ENCODE data around the gene HLA-DQB2. TPM values are rescaled to one million over a fixed set of nuclear protein-coding genes. Genes with fewer than 3 reads are reported as not detected.
A peak's percentile ranks its signal among the peaks of the same experiment; 100 is the strongest.
"Not testable (repeated sequence)": the region's sequence is repeated elsewhere in the genome, so short reads cannot be mapped to it uniquely, and the experiment has no call there.

Gene HLA-DQB2
- total RNA-seq, 1 donor from 2014 or later = 1.9 TPM

DNA sequence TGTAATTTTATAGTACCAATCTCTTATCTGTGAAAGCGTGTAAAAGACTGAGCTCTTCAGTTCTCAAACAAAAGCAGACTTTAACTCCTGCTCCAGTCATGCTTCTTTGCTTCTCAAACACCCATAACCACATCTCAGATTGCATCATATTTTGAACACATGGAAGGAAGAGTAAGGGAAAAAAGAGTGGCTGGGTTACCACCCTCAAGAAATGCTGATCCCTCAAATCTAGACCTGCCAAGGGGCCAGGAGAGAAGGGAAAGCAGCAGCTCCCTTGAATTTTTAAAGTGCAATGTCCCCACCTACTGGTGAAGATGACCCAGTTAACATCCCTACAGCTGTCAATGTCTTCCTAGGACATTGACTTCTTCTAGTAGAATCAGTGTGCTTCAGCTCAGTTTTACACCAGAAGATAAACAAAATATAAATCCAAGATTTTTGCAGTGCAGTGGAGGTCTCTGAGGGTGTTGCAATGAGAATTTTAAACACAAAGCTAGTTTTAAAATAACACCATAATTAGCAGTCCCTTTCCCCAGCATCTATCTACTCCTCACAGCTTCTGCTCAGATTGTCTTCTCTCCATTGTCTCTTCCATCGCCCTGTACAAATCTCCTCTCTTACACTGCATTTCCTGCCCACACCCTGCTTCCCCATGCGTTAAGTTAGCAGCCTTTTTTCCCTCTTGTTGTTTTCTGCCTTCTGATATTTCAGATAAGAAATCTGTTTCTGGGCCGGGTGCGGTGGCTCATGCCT, 22.6 kb upstream of the HLA-DQB2 start:
- Histone ChIP-seq H3K36me3 (no peaks in the 10 kb centered on the region), H3K4me3 (no peak overlapping the region), H3K9me3 (replicated peaks) (peaks cover 14% of the 10 kb centered on the region), H3K4me1 (no peaks in the 10 kb centered on the region), H3K27ac (replicated peaks) (no peak overlapping the region), H3K27me3 (ENCODE audit: low read depth) (peaks cover 47% of the 10 kb centered on the region)
- DNase-seq = no peak
- intact Hi-C loops (cut with micrococcal nuclease) = loop anchor here (5.0 kb wide), 1 partner anchor 374 kb away; no protein-coding TSS in a partner anchor
- TF ChIP-seq, protein P1, sequence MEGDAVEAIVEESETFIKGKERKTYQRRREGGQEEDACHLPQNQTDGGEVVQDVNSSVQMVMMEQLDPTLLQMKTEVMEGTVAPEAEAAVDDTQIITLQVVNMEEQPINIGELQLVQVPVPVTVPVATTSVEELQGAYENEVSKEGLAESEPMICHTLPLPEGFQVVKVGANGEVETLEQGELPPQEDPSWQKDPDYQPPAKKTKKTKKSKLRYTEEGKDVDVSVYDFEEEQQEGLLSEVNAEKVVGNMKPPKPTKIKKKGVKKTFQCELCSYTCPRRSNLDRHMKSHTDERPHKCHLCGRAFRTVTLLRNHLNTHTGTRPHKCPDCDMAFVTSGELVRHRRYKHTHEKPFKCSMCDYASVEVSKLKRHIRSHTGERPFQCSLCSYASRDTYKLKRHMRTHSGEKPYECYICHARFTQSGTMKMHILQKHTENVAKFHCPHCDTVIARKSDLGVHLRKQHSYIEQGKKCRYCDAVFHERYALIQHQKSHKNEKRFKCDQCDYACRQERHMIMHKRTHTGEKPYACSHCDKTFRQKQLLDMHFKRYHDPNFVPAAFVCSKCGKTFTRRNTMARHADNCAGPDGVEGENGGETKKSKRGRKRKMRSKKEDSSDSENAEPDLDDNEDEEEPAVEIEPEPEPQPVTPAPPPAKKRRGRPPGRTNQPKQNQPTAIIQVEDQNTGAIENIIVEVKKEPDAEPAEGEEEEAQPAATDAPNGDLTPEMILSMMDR (IDR thresholded peaks at IDR 0.05; ENCODE audit: borderline replicate concordance) = peak; percentile 64

DNA sequence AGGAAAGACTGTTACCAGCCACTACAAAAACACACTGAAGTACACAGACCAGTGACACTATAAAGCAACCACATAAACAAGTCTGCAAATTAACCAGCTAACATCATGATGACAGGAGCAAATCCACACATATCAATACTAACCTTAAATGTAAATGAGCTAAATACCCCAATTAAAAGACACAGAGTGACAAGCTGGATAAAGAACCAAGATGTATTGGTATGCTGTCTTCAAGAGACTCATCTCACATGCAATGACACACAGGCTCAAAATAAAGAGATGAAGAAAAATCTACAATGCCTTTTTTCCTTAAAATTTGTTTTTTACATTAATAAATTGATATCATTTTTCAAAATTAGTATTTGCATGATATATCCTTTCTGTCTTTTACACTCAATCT, 19.6 kb upstream of the HLA-DQB2 start:
- peaks cover 14% of the 10 kb centered on the region for H3K9me3 ChIP-seq (replicated peaks)
- intact Hi-C loops (cut with micrococcal nuclease); H3K4me1 ChIP-seq; H3K4me3 ChIP-seq; H3K27ac ChIP-seq (replicated peaks); H3K36me3 ChIP-seq; DNase-seq: not testable (repeated sequence)
- peaks cover 41% of the 10 kb centered on the region for H3K27me3 ChIP-seq (ENCODE audit: low read depth)

DNA sequence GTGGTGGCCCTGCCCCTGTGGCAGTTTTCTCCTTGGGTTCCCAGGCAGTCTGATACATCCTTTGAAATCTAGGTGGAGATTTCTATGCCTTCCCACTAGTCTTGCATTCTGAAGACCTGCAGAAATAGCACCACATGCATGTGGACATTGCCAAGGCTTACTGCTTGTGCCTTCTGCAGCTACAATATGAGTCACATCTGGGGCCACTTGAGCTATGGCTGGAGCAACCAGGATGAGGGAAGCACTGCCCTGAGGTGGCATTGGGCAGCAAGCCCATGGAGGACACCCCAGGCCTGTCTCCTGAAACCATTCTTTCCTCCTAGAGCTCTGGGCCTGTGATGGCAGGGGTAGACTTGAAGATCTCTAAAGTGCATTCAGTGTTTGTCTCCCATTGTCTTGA, 15.7 kb upstream of the HLA-DQB2 start:
- H3K9me3 ChIP-seq (replicated peaks) = peaks cover 10% of the 10 kb centered on the region
- intact Hi-C loops (cut with micrococcal nuclease) = no loop called here

DNA sequence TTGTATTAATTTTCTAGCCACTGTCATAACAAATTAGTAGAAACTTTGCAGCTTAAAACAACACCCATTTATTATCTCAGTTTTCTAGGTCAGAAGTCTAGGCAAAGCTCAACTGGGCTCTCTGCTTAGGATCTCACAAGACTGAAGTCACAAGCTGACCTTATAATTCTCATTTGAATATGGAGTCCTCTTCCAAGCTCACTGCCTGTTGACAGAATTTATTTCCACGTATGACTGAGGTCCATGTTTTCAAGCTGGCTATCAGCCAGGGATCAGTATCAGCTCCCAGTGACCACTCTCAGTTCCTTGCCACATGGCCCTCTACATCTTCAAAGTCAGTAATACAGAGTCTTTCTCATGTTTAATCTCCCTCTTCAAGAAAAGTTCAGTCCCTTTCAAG, 11.7 kb upstream of the HLA-DQB2 start:
- Histone ChIP-seq H3K27ac (replicated peaks) (no peak overlapping the region), H3K9me3 (replicated peaks) (no peaks in the 10 kb centered on the region), H3K36me3 (no peaks in the 10 kb centered on the region), H3K4me3 (no peak overlapping the region), H3K4me1 (no peaks in the 10 kb centered on the region), H3K27me3 (ENCODE audit: low read depth) (peaks cover 44% of the 10 kb centered on the region)
- no peak for DNase-seq
- intact Hi-C loops (cut with micrococcal nuclease) = no loop called here
- TF ChIP-seq, protein P1 (IDR thresholded peaks at IDR 0.05; ENCODE audit: borderline replicate concordance) = no peak

More for the DNA sequence above, 15.7 kb upstream of the HLA-DQB2 start:
- Histone ChIP-seq H3K4me3 (no peak overlapping the region), H3K4me1 (no peaks in the 10 kb centered on the region), H3K27me3 (ENCODE audit: low read depth) (peaks cover 24% of the 10 kb centered on the region), H3K27ac (replicated peaks) (no peak overlapping the region), H3K36me3 (no peaks in the 10 kb centered on the region)
- TF ChIP-seq, protein P1 (IDR thresholded peaks at IDR 0.05; ENCODE audit: borderline replicate concordance) = no peak
- no peak for DNase-seq

DNA sequence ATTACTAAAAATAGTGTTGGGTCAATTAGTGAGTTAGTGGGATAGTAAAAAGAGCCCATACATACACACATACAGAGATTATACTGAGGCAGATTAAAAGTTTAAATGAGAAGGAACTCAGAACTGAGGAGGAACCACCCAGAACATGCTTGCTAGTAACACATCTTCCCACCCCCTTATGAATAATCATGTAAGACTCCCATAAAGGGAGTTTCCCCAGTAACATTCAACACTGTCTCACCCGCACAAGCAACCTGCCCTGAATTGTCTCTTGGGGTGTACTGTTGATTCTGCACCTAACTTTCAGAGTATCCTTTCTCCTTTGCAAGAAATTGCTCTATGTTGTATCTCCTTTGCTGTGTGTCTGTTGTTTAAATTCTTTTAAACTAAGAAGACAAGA, 11.1 kb upstream of the HLA-DQB2 start:
- Histone ChIP-seq H3K9me3 (replicated peaks) (no peaks in the 10 kb centered on the region), H3K4me3 (no peak overlapping the region), H3K27ac (replicated peaks) (no peak overlapping the region), H3K4me1 (no peaks in the 10 kb centered on the region), H3K27me3 (ENCODE audit: low read depth) (peaks cover 45% of the 10 kb centered on the region), H3K36me3 (no peaks in the 10 kb centered on the region)
- intact Hi-C loops (cut with micrococcal nuclease) = no loop called here
- TF ChIP-seq, protein P1 (IDR thresholded peaks at IDR 0.05; ENCODE audit: borderline replicate concordance) = no peak
- DNase-seq = no peak

DNA sequence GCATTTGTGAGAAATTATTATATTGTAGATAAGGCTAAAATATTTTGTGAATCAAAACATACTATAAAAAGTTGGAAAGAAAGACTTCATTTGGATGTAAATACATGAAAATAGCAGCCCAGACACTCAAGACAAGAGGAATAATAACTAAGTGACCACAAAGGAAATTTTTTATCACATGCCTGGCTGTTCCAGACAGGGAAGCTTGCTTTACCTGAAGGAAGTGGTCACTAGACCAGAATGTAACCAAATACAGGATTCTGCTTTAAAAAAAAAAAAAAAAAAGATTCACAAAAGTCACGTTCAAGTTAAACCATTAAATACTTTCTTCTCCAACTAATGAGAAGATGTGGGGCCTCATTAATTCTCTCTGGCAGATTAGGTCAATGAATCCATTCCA, 9.3 kb upstream of the HLA-DQB2 start:
- intact Hi-C loops (cut with micrococcal nuclease) = no loop called here
- H3K36me3 ChIP-seq = no peaks in the 10 kb centered on the region
- H3K4me1 ChIP-seq = no peaks in the 10 kb centered on the region
- H3K9me3 ChIP-seq (replicated peaks) = no peaks in the 10 kb centered on the region
- H3K27me3 ChIP-seq (ENCODE audit: low read depth) = peaks cover 53% of the 10 kb centered on the region
- DNase-seq = no peak
- H3K27ac ChIP-seq (replicated peaks) = no peak overlapping the region
- TF ChIP-seq, protein P1 (IDR thresholded peaks at IDR 0.05; ENCODE audit: borderline replicate concordance) = no peak
- no peak overlapping the region for H3K4me3 ChIP-seq
